Measurements from ENCODE around the gene ZKSCAN1.

The ZKSCAN1 gene

GRCh38 chr7:100040575-100040974 is 25.2 kb downstream of the ZKSCAN1 start:
- DNase-seq, result no peak

GRCh38 chr7:100044718-100045117 is 29.3 kb downstream of the ZKSCAN1 start:
- DNase-seq, result peak; percentile 37

GRCh38 chr7:100048680-100049079 is 33.3 kb downstream of the ZKSCAN1 start:
- no peak for DNase-seq

- DNase-seq, result peak; percentile 69
Observed at GRCh38 chr7:100049441-100050291, 34.3 kb downstream of the ZKSCAN1 start, which contains the start of gene ZSCAN21. TSS of gene ZSCAN21 (plus strand) at chr7:100049774. CDS start at chr7:100057007, 7,233 bp downstream.

GRCh38 chr7:100051611-100052010 is 36.2 kb downstream of the ZKSCAN1 start:
- DNase-seq, result no peak

GRCh38 chr7:100053215-100053614 is 37.8 kb downstream of the ZKSCAN1 start:
- peak; percentile 61 for DNase-seq

GRCh38 chr7:100057006-100057405 is 41.6 kb downstream of the ZKSCAN1 start:
- DNase-seq, result no peak

GRCh38 chr7:100059251-100059739 is 43.9 kb downstream of the ZKSCAN1 start:
- no peak for DNase-seq

GRCh38 chr7:100061518-100062193 is 46.3 kb downstream of the ZKSCAN1 start:
- no peak for DNase-seq

- no peak for DNase-seq
Observed at GRCh38 chr7:100063376-100063775, 48.0 kb downstream of the ZKSCAN1 start.

- DNase-seq, result no peak
Observed at GRCh38 chr7:100064162-100064561, 48.8 kb downstream of the ZKSCAN1 start.

GRCh38 chr7:100065452-100066186 is 50.2 kb downstream of the ZKSCAN1 start:
- no peak for DNase-seq

- no peak for DNase-seq
Observed at GRCh38 chr7:100066953-100067352, 51.6 kb downstream of the ZKSCAN1 start.

- no peak for DNase-seq
Observed at GRCh38 chr7:100069991-100070390, 54.6 kb downstream of the ZKSCAN1 start.

GRCh38 chr7:100071018-100071723 is 55.8 kb downstream of the ZKSCAN1 start:
- DNase-seq, result no peak

GRCh38 chr7:100072462-100072861 is 57.1 kb downstream of the ZKSCAN1 start:
- DNase-seq, result no peak

GRCh38 chr7:100074841-100075240 is 59.4 kb downstream of the ZKSCAN1 start:
- DNase-seq, result no peak

GRCh38 chr7:100075418-100075817 is 60.0 kb downstream of the ZKSCAN1 start:
- DNase-seq, result no peak

GRCh38 chr7:100077205-100077604 is 61.8 kb downstream of the ZKSCAN1 start:
- DNase-seq, result no peak

GRCh38 chr7:100079024-100079560 is 63.7 kb downstream of the ZKSCAN1 start:
- DNase-seq, result no peak

GRCh38 chr7:100080907-100081534 is 65.6 kb downstream of the ZKSCAN1 start:
- DNase-seq, result no peak

Data from 8988T (cell line).